CD4-positive, alpha-beta T cell (primary cell): ENCODE results near the gene PTPRN2. TPM values are rescaled to one million over a fixed set of nuclear protein-coding genes. Genes with fewer than 3 reads are reported as not detected.

ENCODE experiments used
- ATAC-seq: fragments of 200-7000 bp; cut with Tn5 transposase; one replicate; pipeline ENCODE4 v1.10.0; 2022; ENCODE audit warnings: mild to moderate bottlenecking; ENCODE audit not compliant: poor library complexity
- CTCF ChIA-PET: fragments of 350-600 bp; sonication (Branson Sonifier 250); formaldehyde crosslinking; loops from one replicate; lab custom pipeline; 2021; ENCODE audit warnings: antibody characterized with exemption, inconsistent platforms; lab: Charles Lee
- POLR2A ChIA-PET: fragments of 350-600 bp; sonication (Branson Sonifier 250); formaldehyde crosslinking; loops from one replicate; lab custom pipeline; 2021; ENCODE audit warnings: antibody characterized with exemption, inconsistent platforms; lab: Charles Lee
- DNase-seq, 14 experiments: peaks; one replicate each; pipeline ENCODE4 v3.0.0-alpha.2; 2013 to 2020; ENCODE audit warnings: mixed read lengths in 2 of 14
- H3K27ac ChIP-seq, 2 donors: one replicate each; pipeline versions ENCODE4 v1.5.1 to v1.7.0; 2013; ENCODE audit warnings: low read length in 2 of 2, low read depth in 1 of 2, mild to moderate bottlenecking in 1 of 2
- H3K27me3 ChIP-seq, 2 experiments: 1 replicate in 1 of 2; 2 replicates in 1 of 2; pipeline versions ENCODE4 v1.6.1 to v1.7.0; 2013; ENCODE audit warnings: low read length in 2 of 2, control low read depth in 1 of 2, mild to moderate bottlenecking in 1 of 2, moderate library complexity in 1 of 2; ENCODE audit not compliant: insufficient read depth in 2 of 2, control insufficient read depth in 1 of 2
- H3K36me3 ChIP-seq: one replicate; pipeline ENCODE4 v1.6.1; 2013; ENCODE audit warnings: low read length, control low read depth; ENCODE audit not compliant: insufficient read depth
- H3K4me1 ChIP-seq: one replicate; pipeline ENCODE4 v1.6.1; 2013; ENCODE audit warnings: low read length, control low read depth; ENCODE audit not compliant: insufficient read depth
- H3K4me3 ChIP-seq: one replicate; pipeline ENCODE4 v1.5.1; 2013; ENCODE audit warnings: mild to moderate bottlenecking, low read length, moderate library complexity
- H3K9me3 ChIP-seq, 2 experiments: 1 replicate in 1 of 2; 2 replicates in 1 of 2; pipeline versions ENCODE4 v1.6.1 to v1.7.0; 2013; ENCODE audit warnings: low read length in 2 of 2, mild to moderate bottlenecking in 2 of 2, control low read depth in 1 of 2, moderate library complexity in 1 of 2; ENCODE audit not compliant: control insufficient read depth in 1 of 2, insufficient read depth in 1 of 2
- H3K27ac Mint-ChIP-seq: one replicate; pipeline ENCODE4 v1.8.0; 2020; ENCODE audit warnings: mixed read lengths
- H3K27me3 Mint-ChIP-seq: one replicate; pipeline ENCODE4 v1.8.0; 2021; ENCODE audit warnings: mixed read lengths
- H3K36me3 Mint-ChIP-seq: one replicate; pipeline ENCODE4 v1.8.0; 2021; ENCODE audit warnings: low read depth, mixed read lengths
- H3K4me1 Mint-ChIP-seq: one replicate; pipeline ENCODE4 v1.8.0; 2021; ENCODE audit warnings: low read depth, mixed read lengths
- H3K4me3 Mint-ChIP-seq: one replicate; pipeline ENCODE4 v1.8.0; 2020; ENCODE audit warnings: mild to moderate bottlenecking, mixed read lengths
- H3K9me3 Mint-ChIP-seq: one replicate; pipeline ENCODE4 v1.8.0; 2020; ENCODE audit warnings: mixed read lengths
- CTCF ChIP-seq: fragments of 200-600 bp; IDR thresholded peaks from one replicate; pipeline ENCODE4 v1.8.0; 2022; ENCODE audit warnings: antibody characterized with exemption, mild to moderate bottlenecking
- intact Hi-C, 2 experiments: fragments of 100-400 bp; cut with DNase I in 1 of 2; cut with micrococcal nuclease in 1 of 2; formaldehyde crosslinking; loops; one replicate each; pipeline versions ENCODE4 v1.15.1 to v1.9.0; 2023 to 2025; cut with DNase I, micrococcal nuclease
- total RNA-seq, 174 experiments: library from RNA in 2 of 174; stranded (reverse) in 2 of 174; gene quantifications; one replicate each; pipeline ENCODE4 v1.2.3 and lab custom pipeline; 2021 to 2026

PTPRN2 gene
- total RNA-seq, 2 experiments from 2014 or later = 0.34 to 0.44 TPM

- H3K9me3 ChIP-seq = peaks cover 0 to 11% of the 10 kb centered on the region in 2 experiments
- no peaks in the 10 kb centered on the region for H3K9me3 Mint-ChIP-seq
- DNase-seq (no peak), ATAC-seq (no peak)
- H3K27me3 ChIP-seq = no peaks in the 10 kb centered on the region
- ChIA-PET CTCF (no interaction called here), POLR2A (no interaction called here)
- H3K27ac Mint-ChIP-seq = no peak overlapping the region
- no peak overlapping the region for H3K4me3 Mint-ChIP-seq
- no peak overlapping the region for H3K27ac ChIP-seq
- peaks cover 9% of the 10 kb centered on the region for H3K27me3 Mint-ChIP-seq
- no peaks in the 10 kb centered on the region for H3K36me3 Mint-ChIP-seq
- intact Hi-C loops = no loop called here
- no peaks in the 10 kb centered on the region for H3K4me1 ChIP-seq
- no peak for TF ChIP-seq CTCF
- H3K4me3 ChIP-seq = no peak overlapping the region
- H3K36me3 ChIP-seq = no peaks in the 10 kb centered on the region
- H3K4me1 Mint-ChIP-seq = peaks cover 7% of the 10 kb centered on the region
Measured at GRCh38 chr7:157758468-157759245, 829.0 kb downstream of the PTPRN2 start.

- Mint-ChIP-seq H3K36me3 (no peaks in the 10 kb centered on the region), H3K4me1 (peaks cover 7% of the 10 kb centered on the region), H3K27me3 (peaks cover 9% of the 10 kb centered on the region), H3K9me3 (no peaks in the 10 kb centered on the region), H3K4me3 (no peak overlapping the region), H3K27ac (no peak overlapping the region)
- no peaks in the 10 kb centered on the region for H3K36me3 ChIP-seq
- TF ChIP-seq CTCF = no peak
- no peak overlapping the region for H3K27ac ChIP-seq
- CTCF ChIA-PET = no interaction called here
- DNase-seq (no peak), ATAC-seq (no peak)
- no peak overlapping the region for H3K4me3 ChIP-seq
- POLR2A ChIA-PET = no interaction called here
- peaks cover 0 to 4% of the 10 kb centered on the region in 2 experiments for H3K9me3 ChIP-seq
- no peaks in the 10 kb centered on the region for H3K4me1 ChIP-seq
- intact Hi-C loops = no loop called here
- no peaks in the 10 kb centered on the region for H3K27me3 ChIP-seq
Measured at GRCh38 chr7:157757776-157758467, 829.7 kb downstream of the PTPRN2 start.

- H3K36me3 Mint-ChIP-seq = no peaks in the 10 kb centered on the region
- Histone ChIP-seq H3K9me3 (no peaks in the 10 kb centered on the region), H3K36me3 (no peaks in the 10 kb centered on the region), H3K27ac (no peak overlapping the region), H3K4me1 (no peaks in the 10 kb centered on the region), H3K27me3 (no peaks in the 10 kb centered on the region), H3K4me3 (no peak overlapping the region)
- ATAC-seq = no peak
- peaks cover 9% of the 10 kb centered on the region for H3K27me3 Mint-ChIP-seq
- POLR2A ChIA-PET = no interaction called here
- no peak for DNase-seq
- H3K27ac Mint-ChIP-seq = no peak overlapping the region
- intact Hi-C loops = no loop called here
- TF ChIP-seq CTCF = no peak
- CTCF ChIA-PET = no interaction called here
- peaks cover 7% of the 10 kb centered on the region for H3K4me1 Mint-ChIP-seq
- no peak overlapping the region for H3K4me3 Mint-ChIP-seq
- no peaks in the 10 kb centered on the region for H3K9me3 Mint-ChIP-seq
Measured at GRCh38 chr7:157757211-157757610, 830.4 kb downstream of the PTPRN2 start.
